Neural cell (in vitro differentiated cells): ENCODE data around the gene PLAAT5.

ENCODE experiments used
- EP300 ChIP-seq: fragments of 450-650 bp; conservative IDR thresholded peaks from 2 replicates; pipeline ENCODE4 v1.6.1; 2014; ENCODE audit warnings: antibody characterized with exemption, mild to moderate bottlenecking, moderate library complexity; ENCODE audit not compliant: poor library complexity, severe bottlenecking
- MXI1 ChIP-seq: fragments of 450-650 bp; conservative IDR thresholded peaks from 2 replicates; pipeline ENCODE4 v1.6.1; 2014; ENCODE audit warnings: antibody characterized with exemption, mild to moderate bottlenecking; ENCODE audit not compliant: poor library complexity, severe bottlenecking
- POLR2AphosphoS5 ChIP-seq: IDR thresholded peaks from 2 replicates; pipeline ENCODE4 v1.6.1; 2012
- RAD21 ChIP-seq: fragments of 450-650 bp; conservative IDR thresholded peaks from 2 replicates; pipeline ENCODE4 v1.6.1; 2014; ENCODE audit warnings: antibody characterized with exemption, mild to moderate bottlenecking, moderate library complexity
- SMC3 ChIP-seq: fragments of 450-650 bp; conservative IDR thresholded peaks from 2 replicates; pipeline ENCODE4 v1.6.1; 2014; ENCODE audit warnings: antibody characterized with exemption, mild to moderate bottlenecking, moderate library complexity; ENCODE audit not compliant: poor library complexity
- TAF1 ChIP-seq: IDR thresholded peaks from 2 replicates; pipeline ENCODE4 v1.6.1; 2012; ENCODE audit warnings: low read depth
- TF ChIP-seq, protein P1 (sequence below): fragments of 450-650 bp; IDR thresholded peaks from 2 replicates; pipeline ENCODE4 v1.5.1; 2014; ENCODE audit warnings: antibody characterized with exemption, mild to moderate bottlenecking, moderate library complexity; ENCODE audit not compliant: poor library complexity, severe bottlenecking

DNA sequence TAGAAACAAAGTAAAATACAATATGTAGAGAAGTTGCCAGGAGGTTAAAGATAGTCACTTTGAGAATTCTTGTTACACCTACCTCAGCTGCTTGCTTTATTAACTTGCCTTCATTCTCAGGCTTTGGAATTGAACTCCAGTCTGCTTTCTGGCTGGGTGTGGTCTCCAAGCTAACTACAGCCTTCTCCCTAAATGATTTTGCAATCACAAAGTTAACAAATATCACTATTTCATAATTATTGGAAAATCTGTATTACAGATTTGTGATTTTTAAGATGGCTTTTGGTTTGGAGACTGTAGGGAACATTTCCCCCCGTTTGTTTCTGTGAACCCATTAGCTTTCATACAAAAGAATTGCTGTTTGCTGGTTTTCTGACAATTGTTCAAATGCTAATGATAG, 2.2 kb downstream of the PLAAT5 start:
- TF ChIP-seq, protein P1, sequence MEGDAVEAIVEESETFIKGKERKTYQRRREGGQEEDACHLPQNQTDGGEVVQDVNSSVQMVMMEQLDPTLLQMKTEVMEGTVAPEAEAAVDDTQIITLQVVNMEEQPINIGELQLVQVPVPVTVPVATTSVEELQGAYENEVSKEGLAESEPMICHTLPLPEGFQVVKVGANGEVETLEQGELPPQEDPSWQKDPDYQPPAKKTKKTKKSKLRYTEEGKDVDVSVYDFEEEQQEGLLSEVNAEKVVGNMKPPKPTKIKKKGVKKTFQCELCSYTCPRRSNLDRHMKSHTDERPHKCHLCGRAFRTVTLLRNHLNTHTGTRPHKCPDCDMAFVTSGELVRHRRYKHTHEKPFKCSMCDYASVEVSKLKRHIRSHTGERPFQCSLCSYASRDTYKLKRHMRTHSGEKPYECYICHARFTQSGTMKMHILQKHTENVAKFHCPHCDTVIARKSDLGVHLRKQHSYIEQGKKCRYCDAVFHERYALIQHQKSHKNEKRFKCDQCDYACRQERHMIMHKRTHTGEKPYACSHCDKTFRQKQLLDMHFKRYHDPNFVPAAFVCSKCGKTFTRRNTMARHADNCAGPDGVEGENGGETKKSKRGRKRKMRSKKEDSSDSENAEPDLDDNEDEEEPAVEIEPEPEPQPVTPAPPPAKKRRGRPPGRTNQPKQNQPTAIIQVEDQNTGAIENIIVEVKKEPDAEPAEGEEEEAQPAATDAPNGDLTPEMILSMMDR, result no peak
- no peak for TF ChIP-seq POLR2AphosphoS5
- no peak for TF ChIP-seq RAD21
- no peak for TF ChIP-seq EP300
- TF ChIP-seq TAF1, result no peak
- no peak for TF ChIP-seq SMC3
- no peak for TF ChIP-seq MXI1
